ENCODE data around the gene BHMT. TPM values are rescaled to one million over a fixed set of nuclear protein-coding genes. Genes with fewer than 3 reads are reported as not detected.

Gene BHMT
- total and polyA plus RNA-seq, 2 of the 4 experiments (the other 2 are of a cell fraction), result not detected

- Histone ChIP-seq H3K14ac (replicated peaks; ENCODE audit: low read depth, low read length) (no peak overlapping the region), H2AFZ (replicated peaks; ENCODE audit: low read length, poor library complexity) (no peak overlapping the region), H3K9me1 (ENCODE audit: insufficient read depth, low read length) (no peaks in the 10 kb centered on the region), H2BK20ac (ENCODE audit: low read depth, low read length) (no peak overlapping the region), H3K18ac (ENCODE audit: low read depth, low read length) (no peak overlapping the region), H3K27me3 (ENCODE audit: control insufficient read depth, insufficient read depth, low read length) (peaks cover 11% of the 10 kb centered on the region), H2BK120ac (ENCODE audit: low read depth, low read length) (no peak overlapping the region), H3K9me3 (ENCODE audit: control insufficient read depth, insufficient read depth, low read length) (no peaks in the 10 kb centered on the region), H2AK5ac (ENCODE audit: low read depth, low read length) (no peak overlapping the region), H3K27ac (ENCODE audit: insufficient read depth, low read length) (no peak overlapping the region), H3K9ac (ENCODE audit: low read depth, low read length) (no peak overlapping the region), H3K56ac (ENCODE audit: extremely low read depth, insufficient read depth, low read length) (no peak overlapping the region), H3K23ac (ENCODE audit: low read depth, low read length) (no peak overlapping the region), H3K36me3 (ENCODE audit: control insufficient read depth, insufficient read depth, low read length) (no peaks in the 10 kb centered on the region), H4K5ac (ENCODE audit: low read depth, low read length) (no peak overlapping the region), H3K4me2 (ENCODE audit: low read depth, low read length) (no peak overlapping the region), H4K8ac (ENCODE audit: low read depth in 2 of 2, low read length in 2 of 2) (no peak overlapping the region), H4K20me1 (ENCODE audit: insufficient read depth, low read length) (no peaks in the 10 kb centered on the region), H2BK15ac (ENCODE audit: low read depth, low read length) (no peak overlapping the region), H3K4ac (ENCODE audit: low read depth, low read length) (no peak overlapping the region), H2AK9ac (replicated peaks; ENCODE audit: low read depth, low read length, poor library complexity) (no peak overlapping the region), H3K4me1 (ENCODE audit: control insufficient read depth, insufficient read depth, low read length) (no peaks in the 10 kb centered on the region), H3K79me1 (ENCODE audit: low read depth in 1 of 2, low read length in 2 of 2) (no peaks in the 10 kb centered on the region), H4K91ac (ENCODE audit: insufficient read depth, low read depth, low read length) (no peak overlapping the region), H3K4me3 (ENCODE audit: insufficient read depth, low read depth, low read length) (no peak overlapping the region), H2BK5ac (ENCODE audit: low read depth, low read length, poor library complexity, severe bottlenecking) (no peak overlapping the region)
- TF ChIP-seq ELK1 (IDR thresholded peaks at IDR 0.05; ENCODE audit: borderline replicate concordance, low read depth, low read length) (no peak), POLR2A (IDR thresholded peaks at IDR 0.05; ENCODE audit: low read depth, low read length) (no peak)
- in situ Hi-C loops (cut with MboI; ENCODE audit: low sequenced_read_pairs) (no loop called here), dilution Hi-C loops (cut with HindIII; ENCODE audit: low sequenced_read_pairs, unreplicated experiment) (no loop called here), intact Hi-C loops (cut with micrococcal nuclease) (no loop called here)
- ATAC-seq (ENCODE audit: low read depth) (no peak), DNase-seq (no peak)
- ChIA-PET CTCF (no interaction called here), POLR2A (ENCODE audit: unreplicated experiment) (no interaction called here)
- no TSS peak for BruUV-seq (replicated peaks)
- WGBS, 2 experiments (ENCODE audit: extremely low coverage in 2 of 2, insufficient read length in 1 of 2), result no CpG with 5 or more reads among the region's 3 CpGs
These were observed 17.8 kb upstream of the BHMT start for GRCh38 chr5:79093762-79094161.

Data from IMR-90 (cell line).